ENCODE measurements around the gene CAV2. TPM values are rescaled to one million over a fixed set of nuclear protein-coding genes. Genes with fewer than 3 reads are reported as not detected.

CAV2 gene
- total and polyA plus RNA-seq, 2 experiments from 2014 or later, result 9.9 to 17.4 TPM

GRCh38 chr7:116538138-116538537 lies 38.6 kb downstream of the CAV2 start:
- TF ChIP-seq, protein P1, sequence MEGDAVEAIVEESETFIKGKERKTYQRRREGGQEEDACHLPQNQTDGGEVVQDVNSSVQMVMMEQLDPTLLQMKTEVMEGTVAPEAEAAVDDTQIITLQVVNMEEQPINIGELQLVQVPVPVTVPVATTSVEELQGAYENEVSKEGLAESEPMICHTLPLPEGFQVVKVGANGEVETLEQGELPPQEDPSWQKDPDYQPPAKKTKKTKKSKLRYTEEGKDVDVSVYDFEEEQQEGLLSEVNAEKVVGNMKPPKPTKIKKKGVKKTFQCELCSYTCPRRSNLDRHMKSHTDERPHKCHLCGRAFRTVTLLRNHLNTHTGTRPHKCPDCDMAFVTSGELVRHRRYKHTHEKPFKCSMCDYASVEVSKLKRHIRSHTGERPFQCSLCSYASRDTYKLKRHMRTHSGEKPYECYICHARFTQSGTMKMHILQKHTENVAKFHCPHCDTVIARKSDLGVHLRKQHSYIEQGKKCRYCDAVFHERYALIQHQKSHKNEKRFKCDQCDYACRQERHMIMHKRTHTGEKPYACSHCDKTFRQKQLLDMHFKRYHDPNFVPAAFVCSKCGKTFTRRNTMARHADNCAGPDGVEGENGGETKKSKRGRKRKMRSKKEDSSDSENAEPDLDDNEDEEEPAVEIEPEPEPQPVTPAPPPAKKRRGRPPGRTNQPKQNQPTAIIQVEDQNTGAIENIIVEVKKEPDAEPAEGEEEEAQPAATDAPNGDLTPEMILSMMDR (IDR thresholded peaks at IDR 0.05; ENCODE audit: low read depth, low read length), result no peak
- no peak for DNase-seq (ENCODE audit: low read depth in 1 of 2, low spot score in 1 of 2)
- Histone ChIP-seq H3K27ac (no peak overlapping the region), H3K27me3 (no peaks in the 10 kb centered on the region), H3K4me3 (no peak overlapping the region), H3K4me1 (ENCODE audit: low read depth) (no peaks in the 10 kb centered on the region), H3K36me3 (no peaks in the 10 kb centered on the region), H3K9me3 (ENCODE audit: low read depth) (no peaks in the 10 kb centered on the region)

- Histone ChIP-seq H3K4me1 (ENCODE audit: low read depth) (no peaks in the 10 kb centered on the region), H3K27ac (no peak overlapping the region), H3K27me3 (no peaks in the 10 kb centered on the region), H3K9me3 (ENCODE audit: low read depth) (no peaks in the 10 kb centered on the region), H3K4me3 (no peak overlapping the region), H3K36me3 (no peaks in the 10 kb centered on the region)
- DNase-seq (ENCODE audit: low read depth in 1 of 2, low spot score in 1 of 2), result no peak
- TF ChIP-seq, protein P1 (IDR thresholded peaks at IDR 0.05; ENCODE audit: low read depth, low read length), result no peak
Observed at GRCh38 chr7:116539879-116540278, 40.3 kb downstream of the CAV2 start.

GRCh38 chr7:116540743-116541142 lies 41.2 kb downstream of the CAV2 start:
- H3K4me1 ChIP-seq (ENCODE audit: low read depth), result no peaks in the 10 kb centered on the region
- no peaks in the 10 kb centered on the region for H3K36me3 ChIP-seq
- H3K27ac ChIP-seq, result no peak overlapping the region
- no peak for DNase-seq (ENCODE audit: low read depth in 1 of 2, low spot score in 1 of 2)
- H3K4me3 ChIP-seq, result no peak overlapping the region
- no peaks in the 10 kb centered on the region for H3K9me3 ChIP-seq (ENCODE audit: low read depth)
- TF ChIP-seq, protein P1 (IDR thresholded peaks at IDR 0.05; ENCODE audit: low read depth, low read length), result no peak
- no peaks in the 10 kb centered on the region for H3K27me3 ChIP-seq

DNA sequence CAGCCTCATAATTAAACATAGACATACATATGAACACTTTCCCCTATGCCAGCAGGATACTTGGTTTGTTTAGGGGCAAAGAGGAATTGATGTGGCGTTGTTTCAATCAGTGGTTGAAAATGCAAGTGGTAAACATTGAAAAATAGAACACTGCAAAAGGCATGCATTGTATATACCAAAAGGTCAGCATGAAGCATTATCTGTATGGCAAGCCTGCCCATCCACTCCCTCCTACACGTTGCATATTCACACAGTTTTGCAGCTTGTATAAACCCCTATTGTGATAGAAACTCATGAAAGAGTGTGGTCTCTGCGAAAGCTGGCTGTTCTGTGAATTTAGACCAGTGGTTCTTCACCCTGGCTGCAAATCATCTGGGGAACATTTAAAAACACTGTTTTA lies 42.4 kb downstream of the CAV2 start:
- no peak overlapping the region for H3K27ac ChIP-seq
- H3K27me3 ChIP-seq, result no peaks in the 10 kb centered on the region
- no peak overlapping the region for H3K4me3 ChIP-seq
- DNase-seq (ENCODE audit: low read depth in 1 of 2, low spot score in 1 of 2), result no peak
- H3K4me1 ChIP-seq (ENCODE audit: low read depth), result no peaks in the 10 kb centered on the region
- TF ChIP-seq, protein P1 (IDR thresholded peaks at IDR 0.05; ENCODE audit: low read depth, low read length), result no peak
- H3K9me3 ChIP-seq (ENCODE audit: low read depth), result no peaks in the 10 kb centered on the region
- H3K36me3 ChIP-seq, result no peaks in the 10 kb centered on the region

- Histone ChIP-seq H3K9me3 (ENCODE audit: low read depth) (no peaks in the 10 kb centered on the region), H3K4me1 (ENCODE audit: low read depth) (no peaks in the 10 kb centered on the region), H3K4me3 (no peak overlapping the region), H3K36me3 (no peaks in the 10 kb centered on the region), H3K27ac (no peak overlapping the region), H3K27me3 (no peaks in the 10 kb centered on the region)
- TF ChIP-seq, protein P1 (IDR thresholded peaks at IDR 0.05; ENCODE audit: low read depth, low read length), result no peak
- no peak for DNase-seq (ENCODE audit: low read depth in 1 of 2, low spot score in 1 of 2)
Observed at GRCh38 chr7:116542618-116543017, 43.1 kb downstream of the CAV2 start.

DNA sequence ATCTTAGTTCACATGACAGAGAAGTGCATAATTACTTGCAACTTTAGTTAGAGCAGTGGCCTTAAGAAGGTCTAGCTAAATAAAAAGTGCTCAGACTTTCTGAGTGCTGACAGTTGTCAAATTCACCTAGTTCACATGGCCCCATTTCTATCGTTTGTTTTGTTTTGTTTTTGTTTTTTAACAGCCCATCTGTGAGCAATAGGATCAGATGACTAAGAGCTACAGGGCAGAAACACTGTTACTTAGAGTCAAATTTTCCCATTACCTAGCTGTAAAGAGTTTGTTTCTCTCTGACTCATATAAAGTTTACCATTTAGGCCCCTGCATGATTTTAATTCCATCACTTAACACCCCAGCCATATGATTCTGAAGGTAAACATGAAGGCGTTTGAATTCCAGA lies 44.1 kb downstream of the CAV2 start:
- TF ChIP-seq, protein P1 (IDR thresholded peaks at IDR 0.05; ENCODE audit: low read depth, low read length), result no peak
- Histone ChIP-seq H3K27me3 (no peaks in the 10 kb centered on the region), H3K27ac (no peak overlapping the region), H3K9me3 (ENCODE audit: low read depth) (no peaks in the 10 kb centered on the region), H3K36me3 (no peaks in the 10 kb centered on the region), H3K4me3 (no peak overlapping the region), H3K4me1 (ENCODE audit: low read depth) (no peaks in the 10 kb centered on the region)
- DNase-seq (ENCODE audit: low read depth in 1 of 2, low spot score in 1 of 2), result peak in 1 of 2 donors; percentile 18
